ENCODE data around the gene WASF2.

The WASF2 gene

DNA sequence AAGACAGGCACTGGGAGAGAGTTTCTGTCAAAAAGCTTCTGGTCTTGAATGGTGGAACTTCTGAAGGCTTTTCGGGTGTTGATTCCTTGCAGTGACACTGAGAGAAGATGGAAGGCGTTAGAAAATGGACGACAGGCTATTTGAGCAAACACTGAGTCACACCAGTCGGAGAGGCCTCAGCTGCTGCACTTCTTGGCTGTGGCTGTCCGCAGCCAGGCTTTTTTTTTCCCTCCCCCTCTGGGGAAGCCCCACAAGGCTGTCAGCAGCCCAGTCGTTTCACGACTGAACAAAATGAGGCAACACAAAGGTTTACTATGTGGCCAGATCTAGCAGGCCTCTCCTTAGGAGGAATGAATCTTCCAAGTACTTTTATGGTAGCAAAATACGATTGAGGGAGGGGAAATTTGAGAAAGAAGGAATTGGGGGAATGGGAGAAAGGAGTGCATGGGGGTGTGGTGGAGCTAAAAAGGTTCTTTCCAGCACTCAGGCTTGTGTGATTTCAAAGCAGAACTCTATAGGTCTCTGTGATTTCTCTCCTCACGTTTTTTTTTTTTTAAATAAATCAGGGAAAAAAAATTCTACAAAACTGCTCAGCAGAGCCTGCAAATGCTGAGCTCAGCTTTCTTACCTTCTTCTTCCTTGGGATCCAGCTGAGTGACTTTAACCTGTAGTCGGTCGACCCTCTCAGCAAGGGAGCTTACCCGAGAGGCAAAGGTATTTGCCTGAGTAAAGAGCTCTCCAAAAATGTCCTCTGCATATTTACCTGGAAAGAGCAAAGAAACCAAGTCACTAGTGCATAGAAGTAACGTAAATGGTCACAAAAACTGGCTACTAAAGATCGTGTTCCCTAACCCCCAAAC, 71.4 kb downstream of the WASF2 start:
- H2AFZ ChIP-seq (ENCODE audit: low read length), result no peak overlapping the region
- no peaks in the 10 kb centered on the region for H3K27me3 ChIP-seq (ENCODE audit: insufficient read depth, low read length)
- H3K79me2 ChIP-seq (ENCODE audit: insufficient read depth, low read length), result peaks cover 2% of the 10 kb centered on the region; the same call in 1 of the 2 replicates
- no peak overlapping the region for H3K4me3 ChIP-seq (ENCODE audit: low read depth, low read length, poor library complexity, severe bottlenecking)
- no peaks in the 10 kb centered on the region for H3K9me3 ChIP-seq (ENCODE audit: low read length)
- H3K27ac ChIP-seq (ENCODE audit: low read depth, low read length, poor library complexity, severe bottlenecking), result peak overlapping the region; percentile 90
- peak overlapping the region; percentile 58 for H3K9ac ChIP-seq (ENCODE audit: low read length)
- H3K4me1 ChIP-seq (ENCODE audit: insufficient read depth, low read length, severe bottlenecking), result peaks cover 59% of the 10 kb centered on the region
- H3K9me2 ChIP-seq (ENCODE audit: low read depth, low read length), result no peaks in the 10 kb centered on the region
- H4K20me1 ChIP-seq (ENCODE audit: insufficient read depth, low read length), result no peaks in the 10 kb centered on the region
- H3K4me2 ChIP-seq (ENCODE audit: low read length), result peak overlapping the region; percentile 38
- TF ChIP-seq, protein P1, sequence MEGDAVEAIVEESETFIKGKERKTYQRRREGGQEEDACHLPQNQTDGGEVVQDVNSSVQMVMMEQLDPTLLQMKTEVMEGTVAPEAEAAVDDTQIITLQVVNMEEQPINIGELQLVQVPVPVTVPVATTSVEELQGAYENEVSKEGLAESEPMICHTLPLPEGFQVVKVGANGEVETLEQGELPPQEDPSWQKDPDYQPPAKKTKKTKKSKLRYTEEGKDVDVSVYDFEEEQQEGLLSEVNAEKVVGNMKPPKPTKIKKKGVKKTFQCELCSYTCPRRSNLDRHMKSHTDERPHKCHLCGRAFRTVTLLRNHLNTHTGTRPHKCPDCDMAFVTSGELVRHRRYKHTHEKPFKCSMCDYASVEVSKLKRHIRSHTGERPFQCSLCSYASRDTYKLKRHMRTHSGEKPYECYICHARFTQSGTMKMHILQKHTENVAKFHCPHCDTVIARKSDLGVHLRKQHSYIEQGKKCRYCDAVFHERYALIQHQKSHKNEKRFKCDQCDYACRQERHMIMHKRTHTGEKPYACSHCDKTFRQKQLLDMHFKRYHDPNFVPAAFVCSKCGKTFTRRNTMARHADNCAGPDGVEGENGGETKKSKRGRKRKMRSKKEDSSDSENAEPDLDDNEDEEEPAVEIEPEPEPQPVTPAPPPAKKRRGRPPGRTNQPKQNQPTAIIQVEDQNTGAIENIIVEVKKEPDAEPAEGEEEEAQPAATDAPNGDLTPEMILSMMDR (IDR thresholded peaks at IDR 0.05; ENCODE audit: low read length), result no peak
- no peak for TF ChIP-seq EZH2 (IDR thresholded peaks at IDR 0.05; ENCODE audit: borderline replicate concordance, low read length)
- no peaks in the 10 kb centered on the region for H3F3A ChIP-seq (ENCODE audit: insufficient read depth, low read length)
- H3K36me3 ChIP-seq (ENCODE audit: insufficient read depth, low read length), result peaks cover 48% of the 10 kb centered on the region

DNA sequence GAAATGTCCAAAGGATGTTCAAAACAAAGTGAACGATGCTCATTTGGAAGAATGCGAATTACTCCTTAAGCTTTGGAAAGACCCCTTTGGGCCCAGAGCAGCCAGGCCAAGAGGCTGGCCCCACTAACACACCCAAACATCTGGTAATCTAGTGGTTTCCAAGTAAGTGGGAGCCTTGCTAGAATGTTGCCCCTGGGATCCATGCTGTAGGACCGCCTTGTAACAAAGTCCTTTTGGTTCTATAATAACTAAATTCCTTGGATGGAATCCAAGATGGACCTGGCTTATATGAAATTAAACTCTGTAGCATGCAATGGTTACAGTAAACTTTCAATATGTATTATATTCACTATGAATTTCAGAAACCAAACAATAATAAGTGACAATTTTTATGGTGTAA, 72.3 kb downstream of the WASF2 start:
- Histone ChIP-seq H3K9ac (ENCODE audit: low read length) (peak overlapping the region; percentile 58), H4K20me1 (ENCODE audit: insufficient read depth, low read length) (no peaks in the 10 kb centered on the region), H3K4me2 (ENCODE audit: low read length) (peak overlapping the region; percentile 38; the same call in 1 of the 2 replicates)

DNA sequence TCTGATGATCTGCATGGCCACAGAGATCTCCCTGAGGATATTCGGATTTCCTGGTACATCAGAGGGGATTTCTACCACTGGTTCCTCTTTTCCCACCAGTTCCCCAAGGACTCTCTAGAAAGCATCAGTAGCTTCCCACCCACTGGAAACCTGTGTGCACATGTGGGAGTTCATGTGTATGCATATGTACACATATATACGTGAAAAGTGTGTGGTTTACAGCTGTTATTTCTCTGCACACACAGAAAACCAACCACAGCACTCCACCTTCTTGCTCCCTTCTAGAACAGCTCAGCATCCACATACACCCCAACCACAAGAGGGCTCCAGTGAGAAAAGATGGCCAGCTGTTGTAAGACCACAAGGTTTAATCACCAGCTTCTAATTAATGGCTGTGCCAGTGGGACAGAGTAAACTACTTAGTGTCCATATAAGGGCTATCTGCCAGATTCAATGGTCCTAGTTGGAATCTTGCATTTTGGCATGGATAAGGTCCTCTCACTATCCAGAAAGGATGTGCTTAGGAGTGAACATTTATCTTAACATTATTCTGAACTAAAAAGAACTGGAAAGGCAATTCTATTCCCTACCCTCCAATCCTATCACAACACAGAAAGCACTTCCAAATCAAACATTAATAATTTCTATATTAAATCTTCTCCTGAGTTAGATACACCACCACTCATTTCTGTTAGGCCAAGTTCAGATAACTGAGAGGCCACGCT, 73.4 kb downstream of the WASF2 start:
- H2AFZ ChIP-seq (ENCODE audit: low read length), result no peak overlapping the region
- no peak overlapping the region for H3K4me2 ChIP-seq (ENCODE audit: low read length)
- peak overlapping the region; percentile 90 for H3K27ac ChIP-seq (ENCODE audit: low read depth, low read length, poor library complexity, severe bottlenecking)
- no peaks in the 10 kb centered on the region for H3K27me3 ChIP-seq (ENCODE audit: insufficient read depth, low read length)
- H3K79me2 ChIP-seq (ENCODE audit: insufficient read depth, low read length), result no peaks in the 10 kb centered on the region
- no peaks in the 10 kb centered on the region for H3F3A ChIP-seq (ENCODE audit: insufficient read depth, low read length)
- H3K9me2 ChIP-seq (ENCODE audit: low read depth, low read length), result no peaks in the 10 kb centered on the region
- no peak overlapping the region for H3K9ac ChIP-seq (ENCODE audit: low read length)
- no peaks in the 10 kb centered on the region for H3K9me3 ChIP-seq (ENCODE audit: low read length)
- H3K4me1 ChIP-seq (ENCODE audit: insufficient read depth, low read length, severe bottlenecking), result peaks cover 48% of the 10 kb centered on the region
- H3K36me3 ChIP-seq (ENCODE audit: insufficient read depth, low read length), result peaks cover 65% of the 10 kb centered on the region
- no peak overlapping the region for H3K4me3 ChIP-seq (ENCODE audit: low read depth, low read length, poor library complexity, severe bottlenecking)
- H4K20me1 ChIP-seq (ENCODE audit: insufficient read depth, low read length), result no peaks in the 10 kb centered on the region
- no peak for TF ChIP-seq EZH2 (IDR thresholded peaks at IDR 0.05; ENCODE audit: borderline replicate concordance, low read length)
- TF ChIP-seq, protein P1 (IDR thresholded peaks at IDR 0.05; ENCODE audit: low read length), result peak; percentile 87

More for the DNA sequence above, 72.3 kb downstream of the WASF2 start:
- Histone ChIP-seq H2AFZ (ENCODE audit: low read length) (no peak overlapping the region), H3K79me2 (ENCODE audit: insufficient read depth, low read length) (no peaks in the 10 kb centered on the region), H3K9me2 (ENCODE audit: low read depth, low read length) (no peaks in the 10 kb centered on the region), H3K27me3 (ENCODE audit: insufficient read depth, low read length) (no peaks in the 10 kb centered on the region), H3F3A (ENCODE audit: insufficient read depth, low read length) (no peaks in the 10 kb centered on the region), H3K36me3 (ENCODE audit: insufficient read depth, low read length) (peaks cover 54% of the 10 kb centered on the region), H3K27ac (ENCODE audit: low read depth, low read length, poor library complexity, severe bottlenecking) (peak overlapping the region; percentile 90), H3K4me3 (ENCODE audit: low read depth, low read length, poor library complexity, severe bottlenecking) (no peak overlapping the region), H3K9me3 (ENCODE audit: low read length) (no peaks in the 10 kb centered on the region), H3K4me1 (ENCODE audit: insufficient read depth, low read length, severe bottlenecking) (peaks cover 57% of the 10 kb centered on the region)
- TF ChIP-seq, protein P1 (IDR thresholded peaks at IDR 0.05; ENCODE audit: low read length), result no peak
- TF ChIP-seq EZH2 (IDR thresholded peaks at IDR 0.05; ENCODE audit: borderline replicate concordance, low read length), result no peak

Measured in OCI-LY1 (cell line).